Body of pancreas (tissue), 4 donors: ENCODE results near the gene DNAH8.

Source experiments
- POLR2A ChIP-seq, 3 donors: fragments of 450-650 bp; IDR thresholded peaks; one replicate each; pipeline ENCODE4 v1.6.1; 2016; ENCODE audit warnings: antibody characterized with exemption in 3 of 3, mild to moderate bottlenecking in 2 of 3
- TF ChIP-seq, protein P1 (sequence below), 7 experiments: fragments of 450-650 bp in 4 of 7; fragments of 200-600 bp in 3 of 7; sonication (generic) in 3 of 7; IDR thresholded peaks; one replicate each; pipeline ENCODE4 v1.5.1; 2016 to 2019; ENCODE audit warnings: antibody characterized with exemption in 7 of 7

DNA sequence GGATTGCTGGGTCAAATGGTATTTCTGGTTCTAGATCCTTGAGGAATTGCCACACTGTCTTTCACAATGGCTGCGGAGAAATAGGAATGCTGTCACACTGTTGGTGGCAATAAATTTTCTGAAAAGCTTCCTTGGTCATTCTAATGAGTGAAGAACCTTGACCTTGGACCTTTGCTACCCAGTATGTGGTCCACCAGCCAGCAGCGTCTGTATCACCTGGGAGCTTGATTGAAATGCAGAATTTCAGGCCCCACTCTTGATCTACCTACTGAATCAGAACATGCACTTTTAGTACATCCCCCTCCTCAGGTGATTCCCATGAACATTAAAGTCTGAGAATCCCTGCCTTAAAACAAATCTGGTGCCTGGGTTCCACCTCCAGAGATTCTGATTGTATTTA lies 305.9 kb downstream of the DNAH8 start:
- no peak for TF ChIP-seq POLR2A (IDR thresholded peaks at IDR 0.05)
- TF ChIP-seq, protein P1, sequence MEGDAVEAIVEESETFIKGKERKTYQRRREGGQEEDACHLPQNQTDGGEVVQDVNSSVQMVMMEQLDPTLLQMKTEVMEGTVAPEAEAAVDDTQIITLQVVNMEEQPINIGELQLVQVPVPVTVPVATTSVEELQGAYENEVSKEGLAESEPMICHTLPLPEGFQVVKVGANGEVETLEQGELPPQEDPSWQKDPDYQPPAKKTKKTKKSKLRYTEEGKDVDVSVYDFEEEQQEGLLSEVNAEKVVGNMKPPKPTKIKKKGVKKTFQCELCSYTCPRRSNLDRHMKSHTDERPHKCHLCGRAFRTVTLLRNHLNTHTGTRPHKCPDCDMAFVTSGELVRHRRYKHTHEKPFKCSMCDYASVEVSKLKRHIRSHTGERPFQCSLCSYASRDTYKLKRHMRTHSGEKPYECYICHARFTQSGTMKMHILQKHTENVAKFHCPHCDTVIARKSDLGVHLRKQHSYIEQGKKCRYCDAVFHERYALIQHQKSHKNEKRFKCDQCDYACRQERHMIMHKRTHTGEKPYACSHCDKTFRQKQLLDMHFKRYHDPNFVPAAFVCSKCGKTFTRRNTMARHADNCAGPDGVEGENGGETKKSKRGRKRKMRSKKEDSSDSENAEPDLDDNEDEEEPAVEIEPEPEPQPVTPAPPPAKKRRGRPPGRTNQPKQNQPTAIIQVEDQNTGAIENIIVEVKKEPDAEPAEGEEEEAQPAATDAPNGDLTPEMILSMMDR (IDR thresholded peaks at IDR 0.05): no peak
